IPS-11a (cell line): Measurements from ENCODE around the gene TJP2.
"Not testable (repeated sequence)": the region's sequence is repeated elsewhere in the genome, so short reads cannot be mapped to it uniquely, and the experiment has no call there.

Experiments
- H3K4me3 ChIP-seq: one replicate; pipeline ENCODE4 v1.5.1; 2013; ENCODE audit warnings: low read depth, low read length, control low read depth

The TJP2 gene

DNA sequence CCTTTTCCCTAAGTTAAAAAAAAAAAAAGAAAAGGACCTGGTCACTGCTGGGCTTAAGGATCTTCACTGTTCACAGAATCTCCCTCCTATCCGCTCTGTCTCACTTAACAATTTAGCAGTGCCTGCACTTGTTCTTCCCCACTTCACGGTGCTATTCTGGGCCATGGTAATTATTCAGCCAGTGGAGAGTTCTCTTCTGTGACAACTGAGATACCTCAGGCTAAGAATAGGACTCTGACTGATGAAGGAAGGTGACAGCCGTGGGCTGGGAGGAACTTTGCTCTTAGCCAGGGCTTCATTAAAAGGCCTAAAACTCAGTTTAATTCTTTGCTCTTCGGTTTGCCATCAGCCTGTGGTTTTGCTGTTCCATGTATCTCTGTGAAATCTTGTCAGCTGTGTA, 99.1 kb downstream of the TJP2 start:
- H3K4me3 ChIP-seq = no peak overlapping the region

DNA sequence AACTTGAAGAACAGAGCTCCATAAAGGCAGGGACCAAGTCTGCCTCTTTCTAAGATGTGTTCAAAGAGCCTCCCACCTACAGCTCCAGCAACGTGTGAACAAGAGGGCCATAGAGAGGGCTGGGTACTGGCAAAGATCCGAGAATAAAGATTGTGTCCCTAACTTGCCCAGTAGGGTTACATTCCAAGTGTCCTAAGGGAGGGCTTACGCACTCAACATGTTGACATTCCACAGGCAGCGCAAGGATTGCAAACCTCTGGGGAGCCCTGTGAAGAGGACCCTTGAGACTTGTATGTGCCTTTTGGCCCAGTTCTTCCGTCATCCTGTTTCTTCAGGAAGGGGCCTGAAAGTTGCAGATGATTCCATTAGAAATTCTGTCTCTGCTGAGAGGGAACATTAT, 102.7 kb downstream of the TJP2 start:
- H3K4me3 ChIP-seq = no peak overlapping the region

DNA sequence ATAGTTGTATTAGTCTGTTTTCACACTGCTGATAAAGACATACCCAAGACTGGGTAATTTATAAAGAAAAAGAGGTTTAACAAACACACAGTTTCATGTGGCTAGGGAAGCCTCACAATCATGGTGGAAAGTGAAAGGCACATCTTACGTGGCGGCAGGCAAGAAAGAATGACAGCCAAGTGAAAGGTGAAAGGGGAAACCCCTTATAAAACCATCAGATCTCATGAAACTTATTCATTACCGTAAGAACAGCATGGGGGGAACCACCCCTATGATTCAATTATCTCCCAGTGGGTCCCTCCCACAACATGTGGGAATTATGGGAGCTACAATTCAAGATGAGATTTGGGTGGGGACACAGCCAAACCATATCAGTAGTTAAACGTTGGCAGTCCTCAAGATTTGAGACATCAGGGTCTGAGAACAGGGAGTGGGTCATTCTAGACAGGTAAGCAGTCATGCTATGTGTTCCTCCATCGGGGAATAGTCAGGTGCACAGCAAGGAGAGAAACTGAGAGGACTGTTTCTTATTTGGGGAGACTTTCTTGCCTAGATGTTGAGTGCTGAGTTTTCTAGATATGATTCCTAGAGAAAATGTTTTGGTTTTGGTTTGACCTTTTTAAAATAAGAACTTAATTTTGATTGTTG, 105.1 kb downstream of the TJP2 start:
- no peak overlapping the region for H3K4me3 ChIP-seq

DNA sequence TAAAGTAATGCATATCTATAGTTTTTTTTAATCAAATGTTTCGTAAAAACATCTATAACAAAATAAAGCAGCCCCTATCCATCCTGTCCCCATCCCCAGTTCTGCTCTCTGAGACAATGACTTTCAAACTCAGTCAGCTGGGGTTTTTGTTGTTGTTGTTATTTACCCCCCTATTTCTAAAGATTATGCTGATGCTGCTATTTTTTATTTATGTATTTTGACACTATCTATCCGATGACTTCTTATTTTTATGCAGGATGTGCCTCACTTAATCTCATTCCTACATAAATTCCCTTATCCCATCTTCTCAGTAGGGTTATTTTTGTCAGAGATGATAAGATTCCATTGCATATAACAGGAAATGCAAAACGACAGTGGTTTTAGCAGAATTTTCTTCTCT, 105.7 kb downstream of the TJP2 start:
- no peak overlapping the region for H3K4me3 ChIP-seq

DNA sequence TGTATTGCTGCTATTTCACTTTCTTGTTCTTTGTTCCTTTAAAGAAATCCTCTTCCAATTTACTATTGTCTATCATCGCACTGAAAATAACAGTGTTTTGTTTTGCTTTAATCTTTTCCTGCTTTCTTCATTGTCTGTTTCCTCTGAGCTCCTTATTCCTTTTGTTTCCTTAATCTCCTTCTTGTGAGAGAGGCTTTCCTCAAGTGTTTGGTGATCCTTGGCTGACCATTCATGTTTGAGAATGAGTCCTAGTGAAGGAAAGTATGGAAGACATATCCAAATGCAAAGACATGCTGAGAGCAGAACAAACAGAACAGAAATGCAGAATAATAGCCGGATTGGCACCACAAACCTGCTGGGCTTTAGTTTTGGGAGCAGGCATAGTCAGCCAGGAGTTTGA, 108.9 kb downstream of the TJP2 start:
- H3K4me3 ChIP-seq = no peak overlapping the region

DNA sequence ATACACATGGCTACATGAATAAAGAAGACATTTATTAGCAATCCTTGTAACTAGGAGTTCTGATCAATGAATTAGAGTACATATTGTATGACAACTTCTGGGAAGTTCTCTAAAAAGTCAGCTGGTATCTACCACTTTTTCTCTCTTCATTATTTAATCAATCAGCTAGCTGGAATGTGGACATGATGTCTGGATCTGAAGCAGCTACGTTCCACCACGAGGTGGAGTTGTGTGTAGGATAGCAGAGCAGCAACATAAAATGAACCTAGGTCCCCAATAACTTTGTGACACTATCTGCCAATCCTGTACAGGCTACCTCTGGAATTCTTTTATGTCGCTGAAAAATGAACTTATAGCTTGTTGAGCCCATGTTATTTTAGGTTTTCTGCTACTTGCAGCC, 118.0 kb downstream of the TJP2 start:
- H3K4me3 ChIP-seq = no peak overlapping the region

DNA sequence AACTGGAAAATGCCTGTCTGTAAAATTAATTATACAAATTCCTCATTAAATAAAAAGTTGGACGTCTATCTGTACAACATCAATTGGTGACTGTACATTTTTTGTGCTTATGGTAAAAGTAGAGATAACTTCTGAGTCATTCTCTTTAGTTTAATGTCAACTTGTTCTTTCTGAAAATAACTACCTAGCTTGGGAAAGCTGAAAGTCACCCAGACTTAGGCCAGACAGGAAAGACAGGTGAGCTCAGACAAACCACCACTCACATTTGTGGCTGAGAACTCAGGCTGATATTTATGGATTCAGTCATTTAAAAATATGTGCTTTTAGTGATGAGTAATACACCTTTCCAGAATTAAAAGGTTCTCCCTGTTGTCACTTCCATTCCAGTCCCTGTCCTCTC, 119.1 kb downstream of the TJP2 start:
- no peak overlapping the region for H3K4me3 ChIP-seq

DNA sequence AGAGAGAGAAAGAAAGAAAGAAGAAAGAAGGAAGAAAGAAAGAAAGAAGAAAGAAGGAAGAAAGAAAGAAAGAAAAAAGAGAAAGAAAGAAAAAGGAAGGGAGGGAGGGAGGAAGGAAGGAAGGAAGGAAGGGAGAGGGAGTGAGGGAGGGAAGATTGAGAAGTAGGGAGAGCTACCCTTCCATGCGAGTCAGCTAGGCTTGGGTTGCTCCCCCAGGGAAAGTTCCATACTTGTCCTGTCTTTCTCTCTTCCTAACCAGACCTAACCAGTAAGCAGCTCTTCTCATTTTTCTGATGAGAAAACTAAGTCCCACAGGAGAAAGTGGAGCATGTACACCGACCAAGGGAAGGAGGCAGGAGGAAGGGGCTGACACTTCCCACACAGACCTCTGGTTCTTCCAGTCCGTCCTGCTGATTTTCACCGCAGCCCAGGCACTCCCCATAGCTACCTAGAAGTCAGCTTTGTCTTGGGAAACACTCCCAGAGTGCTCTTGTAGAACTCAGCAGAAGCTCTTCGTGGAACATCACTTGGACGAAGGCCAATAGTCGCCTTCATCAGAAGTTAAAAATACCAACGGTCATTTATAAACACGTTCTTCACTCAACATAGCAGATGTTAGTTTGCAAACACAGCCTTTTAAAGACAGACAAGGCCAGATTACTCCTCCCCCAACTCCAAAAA, 121.9 kb downstream of the TJP2 start:
- no peak overlapping the region for H3K4me3 ChIP-seq

DNA sequence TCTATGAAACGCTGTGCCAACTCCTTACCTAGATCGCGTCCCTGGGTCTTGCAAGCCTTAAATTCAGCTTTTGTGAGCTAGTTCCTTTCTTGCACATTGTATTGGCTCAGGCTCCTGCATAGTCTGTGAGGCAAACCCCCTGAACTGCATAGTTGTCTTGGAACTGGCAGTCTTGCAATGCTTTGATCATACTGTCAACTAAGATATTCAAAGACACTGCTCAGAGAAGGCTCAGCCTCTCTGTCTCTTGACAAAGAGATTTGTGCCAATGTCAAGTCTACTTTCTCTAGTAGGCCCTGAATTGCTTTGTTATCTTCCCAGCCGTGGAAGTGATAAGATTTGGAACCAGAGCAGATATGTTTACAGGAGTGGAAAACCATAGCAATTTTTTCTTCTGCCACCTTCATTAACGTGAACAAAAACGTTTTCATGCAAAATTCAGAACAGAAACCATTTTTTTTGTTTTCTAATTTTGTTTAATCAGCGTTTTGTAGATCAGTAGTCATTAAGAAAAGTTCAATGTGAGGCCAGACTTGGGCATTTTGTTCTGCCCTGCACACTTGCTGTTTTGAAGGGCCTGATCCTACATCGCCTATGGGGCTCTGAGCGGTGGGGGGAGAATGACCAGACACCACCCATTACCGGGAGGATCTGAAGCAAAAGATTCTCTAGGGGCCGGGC, 123.4 kb downstream of the TJP2 start:
- no peak overlapping the region for H3K4me3 ChIP-seq

DNA sequence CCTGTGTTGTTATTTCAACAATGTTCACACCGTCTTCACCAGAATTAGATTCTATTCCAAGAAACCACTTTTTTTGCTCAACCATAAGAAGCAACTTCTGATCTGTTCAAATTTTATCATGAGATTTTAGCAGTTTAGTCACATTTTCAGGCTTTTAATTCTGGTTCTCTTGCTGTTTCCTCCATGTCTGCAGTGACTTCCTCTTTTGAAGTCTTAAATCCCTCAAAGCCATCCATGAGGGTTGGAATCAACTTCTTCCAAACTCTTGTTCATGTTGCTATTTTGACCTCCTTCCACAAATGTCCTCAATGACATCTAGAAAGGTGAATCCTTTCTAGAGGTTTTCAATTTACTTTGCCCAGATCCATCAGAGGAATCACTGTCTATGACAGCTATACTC, 125.2 kb downstream of the TJP2 start:
- no peak overlapping the region for H3K4me3 ChIP-seq

DNA sequence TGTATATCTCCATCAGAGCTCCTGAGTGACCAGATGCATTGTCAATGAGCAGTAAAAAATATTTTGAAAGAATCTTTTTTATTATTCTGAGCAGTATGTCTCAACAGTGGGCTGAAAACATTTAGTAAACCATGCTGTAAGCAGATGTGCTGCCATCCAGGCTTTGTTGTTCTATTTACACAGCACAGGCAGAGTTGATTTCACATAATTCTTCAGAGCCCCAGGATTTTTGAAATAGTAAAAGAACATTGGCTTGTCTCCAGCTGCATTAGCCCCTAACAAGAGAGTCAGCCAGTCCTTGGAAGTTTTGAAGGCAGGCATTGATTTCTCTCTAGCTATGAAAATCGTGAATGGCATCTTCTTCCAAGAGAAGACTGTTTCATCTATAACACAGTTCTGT, 125.7 kb downstream of the TJP2 start:
- H3K4me3 ChIP-seq = no peak overlapping the region

DNA sequence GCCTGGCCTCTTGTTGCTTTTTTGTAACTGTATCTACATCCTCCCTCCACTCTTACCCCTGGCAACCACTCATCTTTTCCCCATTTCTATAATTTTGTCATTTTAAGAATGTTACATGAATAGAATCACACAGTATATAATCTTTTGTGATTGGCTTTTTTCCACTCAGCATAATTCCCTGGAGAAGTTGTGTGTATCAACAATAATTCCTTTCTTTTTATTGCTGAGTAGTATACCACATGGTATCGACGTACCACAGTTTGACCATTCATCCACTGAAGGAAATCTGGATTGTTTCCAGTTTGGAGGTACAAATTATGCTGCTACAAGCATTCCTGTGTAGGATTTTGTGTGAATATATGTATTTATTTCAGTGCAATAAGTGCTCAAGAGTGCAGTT, 129.3 kb downstream of the TJP2 start:
- H3K4me3 ChIP-seq = no peak overlapping the region

DNA sequence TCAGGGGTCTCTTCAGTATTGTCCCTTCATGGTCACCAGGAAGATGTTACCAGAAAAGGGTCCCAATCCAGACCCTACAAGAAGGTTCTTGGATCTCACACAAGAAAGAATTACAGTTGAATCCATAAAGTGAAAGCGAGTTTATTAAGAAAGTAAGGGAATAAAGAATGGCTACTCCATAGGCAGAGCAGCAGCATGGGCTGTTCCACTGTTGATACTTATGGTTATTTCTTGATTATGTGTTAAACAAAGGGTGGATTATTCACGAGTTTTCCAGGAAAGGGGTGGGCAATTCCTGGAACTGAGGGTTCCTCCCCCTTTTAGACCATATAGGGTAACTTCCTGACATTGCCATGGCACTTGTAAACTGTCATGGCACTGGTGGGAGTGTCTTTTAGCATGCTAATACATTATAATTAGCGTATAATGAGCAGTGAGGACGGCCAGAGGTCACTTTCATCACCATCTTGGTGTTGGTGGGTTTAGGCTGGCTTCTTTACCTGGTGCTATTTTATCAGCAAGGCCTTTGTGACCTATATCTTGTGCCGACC, 132.9 kb downstream of the TJP2 start:
- H3K4me3 ChIP-seq = not testable (repeated sequence)

DNA sequence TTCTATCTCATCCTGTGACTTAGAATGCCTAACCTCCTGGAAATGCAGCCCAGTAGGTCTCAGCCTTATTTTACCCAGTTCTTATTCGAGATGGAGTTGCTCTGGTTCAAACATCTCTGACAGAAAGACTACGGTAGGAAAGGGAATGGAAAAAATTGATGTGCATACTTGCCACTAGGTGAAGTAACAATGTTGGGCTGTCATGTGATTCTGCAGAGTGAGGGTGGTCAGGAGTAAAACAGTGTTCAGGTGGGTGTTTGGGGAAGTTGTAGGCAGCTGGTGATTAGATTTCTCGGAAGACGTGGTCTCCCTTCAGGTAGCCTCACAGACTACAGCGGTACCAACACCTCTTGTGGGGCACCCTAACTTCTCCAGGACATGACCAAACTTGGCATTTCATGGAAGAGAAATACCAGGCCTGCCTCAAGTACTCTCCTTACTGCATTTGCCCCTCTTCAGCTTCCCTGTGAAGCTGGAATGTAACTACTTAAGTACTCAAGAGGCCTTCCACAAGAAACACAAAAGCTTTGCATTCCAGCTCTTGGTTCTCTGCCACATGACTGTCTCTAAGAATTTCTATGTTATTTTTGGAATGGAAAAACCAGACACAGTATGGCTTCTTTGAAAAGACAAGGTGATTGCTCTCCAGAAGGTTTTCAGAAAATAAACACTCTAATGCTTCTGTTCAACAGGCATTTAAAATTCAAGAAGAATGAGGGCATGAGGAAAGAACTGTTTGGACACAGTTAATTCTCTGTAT, 133.5 kb downstream of the TJP2 start:
- no peak overlapping the region for H3K4me3 ChIP-seq

DNA sequence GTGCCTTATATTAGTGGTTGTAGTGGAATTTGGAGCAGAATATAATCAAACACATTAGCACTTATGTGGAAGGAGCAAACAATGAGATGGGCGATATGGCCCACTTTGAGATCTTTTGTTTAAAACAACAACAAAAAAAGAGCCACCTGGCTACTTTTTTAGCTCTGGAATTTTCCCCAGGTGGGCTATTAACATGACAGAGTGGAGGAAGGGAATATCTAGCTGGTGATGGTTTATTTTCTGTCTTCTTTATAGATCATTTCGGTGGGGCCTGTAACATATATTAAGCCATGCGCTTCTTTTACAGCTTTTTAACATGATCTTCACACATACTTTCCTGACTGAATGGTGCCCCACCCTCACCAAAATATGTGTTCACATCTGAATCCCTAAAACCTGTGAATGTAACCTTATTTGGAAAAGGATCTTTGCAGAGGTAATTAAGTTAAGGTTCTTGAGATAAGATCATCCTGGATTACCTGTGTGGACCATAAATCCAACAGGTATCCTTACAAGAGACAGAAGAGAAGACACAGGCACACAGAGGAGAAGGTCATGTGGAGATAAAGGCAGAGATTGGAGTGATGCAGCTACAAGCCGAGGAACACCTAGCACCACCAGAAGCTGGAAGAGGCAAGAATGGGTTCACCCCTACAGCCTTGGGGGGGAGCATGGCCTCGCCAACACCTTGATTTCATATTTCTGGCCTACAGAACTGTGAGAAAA, 134.3 kb downstream of the TJP2 start:
- no peak overlapping the region for H3K4me3 ChIP-seq

DNA sequence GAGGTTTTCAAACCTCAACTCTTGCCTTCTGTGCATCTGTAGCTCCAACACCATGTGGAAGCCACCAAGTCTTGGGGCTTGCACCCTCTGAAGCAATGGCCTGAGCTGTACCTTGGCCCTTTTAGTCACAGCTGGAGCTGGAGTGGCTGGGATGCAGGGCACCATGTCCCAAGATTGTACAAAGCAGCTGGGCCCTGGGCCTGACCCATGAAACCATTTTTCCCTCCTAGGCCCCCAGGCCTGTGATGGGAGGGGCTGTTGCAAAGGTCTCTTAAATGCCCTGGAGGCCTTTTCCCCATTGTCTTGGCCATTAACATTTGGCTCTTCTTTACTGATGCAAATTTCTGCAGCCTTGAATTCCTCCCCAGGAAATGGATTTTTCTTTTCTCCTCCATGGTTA, 139.1 kb downstream of the TJP2 start:
- no peak overlapping the region for H3K4me3 ChIP-seq

DNA sequence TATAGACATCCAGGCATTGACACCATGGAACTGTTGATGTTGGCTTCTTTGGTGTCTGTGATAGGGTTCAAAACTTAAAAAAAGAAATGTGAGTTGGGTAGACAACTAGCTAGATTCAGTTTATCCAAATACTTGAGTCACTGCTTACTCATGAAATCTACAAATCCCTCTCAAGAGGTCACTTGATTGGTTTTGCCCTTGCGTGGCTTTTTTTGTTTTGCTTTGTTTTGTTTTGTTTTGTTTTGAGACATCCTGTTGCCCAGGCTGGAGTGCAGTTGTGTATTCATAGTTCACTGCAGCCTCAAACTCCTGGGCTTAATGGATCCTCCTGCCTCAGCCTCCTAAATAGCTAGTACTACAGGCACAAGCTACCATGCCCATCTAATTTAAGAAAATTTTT, 140.5 kb downstream of the TJP2 start:
- H3K4me3 ChIP-seq = no peak overlapping the region

DNA sequence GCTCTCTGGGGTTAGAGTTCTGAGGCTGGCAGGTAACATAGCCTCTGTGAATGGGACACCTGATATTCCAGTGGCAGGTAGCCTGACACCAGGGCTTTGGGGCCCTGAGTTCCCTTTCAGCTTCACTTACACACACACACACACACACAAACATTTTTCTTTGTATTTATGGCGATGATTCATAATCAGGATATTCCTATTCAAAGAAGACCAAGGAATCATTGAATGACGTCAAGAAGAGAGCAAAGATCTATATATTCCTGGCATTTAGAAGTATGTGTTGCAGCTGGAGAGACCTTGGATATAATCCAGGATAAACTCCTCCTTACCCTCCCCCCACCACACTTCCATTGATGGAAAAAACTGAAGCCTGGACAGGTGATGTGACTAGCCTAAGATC, 143.0 kb downstream of the TJP2 start:
- no peak overlapping the region for H3K4me3 ChIP-seq

DNA sequence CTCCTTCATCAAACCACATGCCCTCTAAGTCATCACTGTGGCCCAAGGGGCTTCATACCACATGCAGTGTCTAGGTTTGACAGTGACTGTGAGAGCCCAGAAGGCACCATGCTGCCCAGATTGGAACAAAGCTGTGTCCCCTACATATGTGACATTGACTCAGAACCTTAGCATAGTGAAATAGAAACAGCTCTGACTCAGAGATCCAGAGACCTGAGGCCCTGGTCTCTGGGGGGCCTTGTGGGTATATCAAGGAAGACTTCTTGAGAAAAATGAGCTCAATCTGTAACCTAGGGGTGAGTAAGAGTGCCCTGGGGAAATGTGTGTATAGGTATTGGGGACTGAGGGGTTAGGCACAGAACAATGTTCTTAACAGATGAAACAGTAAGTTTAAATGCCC, 143.8 kb downstream of the TJP2 start:
- no peak overlapping the region for H3K4me3 ChIP-seq

DNA sequence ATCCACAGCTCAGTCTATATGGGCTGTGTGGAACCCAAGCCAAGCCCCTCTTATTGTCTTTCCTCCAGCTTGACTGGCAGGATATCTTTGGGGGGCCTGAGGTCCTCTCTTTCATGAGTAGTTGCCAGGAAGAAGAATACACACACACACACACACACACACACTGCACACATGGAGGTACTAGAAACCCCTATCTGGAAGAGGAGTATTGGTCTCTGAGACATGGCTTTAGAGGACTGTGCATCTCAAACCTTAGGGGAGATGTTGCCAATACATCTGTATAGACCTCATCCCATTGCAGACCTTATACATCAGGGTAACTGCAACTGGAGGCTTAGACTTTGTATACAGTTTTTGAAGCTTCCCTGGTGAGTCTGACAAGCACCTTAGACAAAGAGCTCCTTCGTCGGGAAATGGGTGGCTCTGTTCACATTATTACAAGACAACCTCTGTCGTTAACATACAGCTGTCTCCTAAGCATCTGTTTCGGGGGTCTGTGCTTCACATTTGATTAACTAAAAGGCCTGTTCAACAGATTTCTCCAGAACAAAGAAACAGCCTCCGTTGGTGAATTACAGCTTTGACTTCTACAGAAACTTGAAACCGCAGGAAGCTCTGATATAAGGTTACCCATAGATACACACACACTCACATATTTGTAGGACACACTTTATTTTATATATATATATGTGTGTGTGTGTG, 145.4 kb downstream of the TJP2 start:
- H3K4me3 ChIP-seq = no peak overlapping the region
